ENCODE results near the gene AURKB. TPM values are rescaled to one million over a fixed set of nuclear protein-coding genes. Genes with fewer than 3 reads are reported as not detected.
"Not testable (repeated sequence)": the region's sequence is repeated elsewhere in the genome, so short reads cannot be mapped to it uniquely, and the experiment has no call there.

Gene AURKB
- total RNA-seq: 100 to 1,000 TPM; 188 to 224 TPM

DNA sequence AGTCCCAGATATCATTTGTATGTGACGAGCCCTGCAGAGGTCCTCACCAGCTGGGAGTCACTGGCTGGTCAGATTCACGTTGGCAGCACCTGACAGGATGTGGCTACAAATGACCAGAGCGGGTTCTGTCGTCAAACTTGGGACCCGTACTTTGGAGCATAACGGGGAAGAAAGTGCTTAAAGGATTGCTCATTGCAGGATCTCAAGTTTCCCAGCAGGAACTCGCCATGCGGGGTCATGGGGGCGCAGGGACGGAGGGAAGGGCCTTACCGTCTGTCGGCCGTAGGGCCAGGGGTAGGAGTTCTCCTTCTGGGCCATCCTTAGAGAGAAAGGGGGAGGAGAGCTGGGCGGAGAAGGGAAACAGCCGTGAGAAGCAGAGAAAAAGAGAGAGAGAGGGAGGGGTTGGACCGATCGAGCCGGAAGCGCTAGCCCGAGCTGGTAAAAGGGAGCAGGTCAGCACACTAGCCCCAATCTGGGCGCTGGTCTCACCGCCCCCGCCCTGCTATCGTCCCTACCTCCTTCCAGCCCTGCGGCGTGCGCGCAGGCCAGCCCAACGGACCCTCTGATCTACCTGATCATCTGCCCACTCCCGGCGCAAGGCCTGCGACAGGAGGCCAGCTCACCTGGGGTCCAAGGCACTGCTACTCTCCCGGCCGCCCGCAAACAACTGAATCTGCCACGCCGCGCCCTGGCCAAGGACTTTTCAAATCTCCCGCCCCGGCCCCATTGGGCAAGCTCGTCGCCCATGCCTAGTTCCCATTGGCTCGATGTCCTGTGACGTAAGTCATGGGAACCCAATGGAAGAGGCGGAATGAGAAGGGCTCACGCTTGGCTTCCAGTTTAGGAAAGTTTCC, at the start of gene AURKB:
AURKB (minus strand) TSS at position 669 of the 854 bp plus-strand sequence; CDS start at position 318, 351 bp downstream.
- peak; percentile 97 for DNase-seq
- CTCF ChIA-PET: interaction anchor here (0.6 to 1.8 kb wide), 21 partner anchors 8 to 174 kb away, joined by 3 to 8 read pairs (median 3); no protein-coding TSS in a partner anchor
- Mint-ChIP-seq H3K36me3 (ENCODE audit: low read depth) (peaks cover 40% of the 10 kb centered on the region), H3K4me1 (peaks cover 45% of the 10 kb centered on the region), H3K27ac (peak within 1 kb of the TSS; percentile 99), H3K4me3 (peak within 1 kb of the TSS; percentile 89), H3K9me3 (no peaks in the 10 kb centered on the region), H3K27me3 (no peaks in the 10 kb centered on the region)
- POLR2A ChIA-PET: interaction anchor here (0.6 to 1.7 kb wide), 6 partner anchors 11 to 90 kb away, joined by 3 to 11 read pairs (median 4); no protein-coding TSS in a partner anchor

DNA sequence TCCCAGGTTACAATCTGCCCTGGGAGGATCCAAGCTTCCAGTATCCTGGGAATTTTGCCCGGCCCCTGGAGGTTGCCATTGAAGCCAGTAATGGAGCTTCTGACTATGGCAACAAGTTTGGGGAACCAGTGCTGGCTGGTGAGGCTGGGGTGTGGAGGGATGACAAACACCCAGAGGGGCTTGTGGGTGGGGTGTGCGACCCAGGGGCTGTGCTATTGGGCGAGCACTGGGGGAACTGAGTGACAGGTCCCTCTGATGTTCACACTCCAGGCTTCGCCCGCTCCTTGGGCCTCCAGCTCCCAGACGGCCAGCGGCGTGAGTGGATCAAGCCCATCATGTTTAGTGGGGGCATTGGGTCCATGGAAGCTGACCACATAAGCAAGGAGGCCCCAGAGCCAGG, 47.4 kb upstream of the AURKB start:
- ChIA-PET POLR2A (no interaction called here), CTCF (interaction anchor here (1.3 kb wide), 1 partner anchor 9 kb away, joined by 4 read pairs; the partner anchor contains the start of gene PFAS)
- peaks cover 24% of the 10 kb centered on the region for H3K36me3 Mint-ChIP-seq (ENCODE audit: low read depth)

DNA sequence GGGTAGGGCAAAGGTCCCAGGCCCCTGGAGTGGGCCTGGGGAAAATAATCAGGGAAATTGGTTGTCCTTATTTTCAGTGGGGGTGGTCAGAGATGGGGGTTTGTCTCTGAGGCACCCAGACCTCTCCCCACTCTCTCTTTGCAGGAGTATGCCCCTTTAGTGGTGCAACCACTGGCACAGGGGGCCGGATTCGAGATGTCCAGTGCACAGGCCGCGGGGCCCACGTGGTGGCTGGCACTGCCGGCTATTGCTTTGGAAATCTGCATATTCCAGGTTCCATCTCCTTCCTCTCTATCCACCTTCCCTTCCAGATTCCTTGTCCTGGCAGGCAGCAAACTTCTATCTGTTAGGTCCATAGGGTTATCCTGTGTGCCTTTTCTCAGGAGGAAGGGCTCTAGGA, 46.3 kb upstream of the AURKB start:
- Mint-ChIP-seq H3K4me3 (no peak overlapping the region), H3K9me3 (no peaks in the 10 kb centered on the region), H3K27me3 (no peaks in the 10 kb centered on the region), H3K4me1 (no peaks in the 10 kb centered on the region), H3K36me3 (ENCODE audit: low read depth) (peaks cover 18% of the 10 kb centered on the region), H3K27ac (no peak overlapping the region)
- CTCF ChIA-PET: interaction anchor here (0.6 to 0.9 kb wide), 2 partner anchors 70 to 86 kb away, joined by 3 read pairs; no protein-coding TSS in a partner anchor
- POLR2A ChIA-PET: no interaction called here
- DNase-seq: no peak

More for the DNA sequence above, 47.4 kb upstream of the AURKB start:
- Mint-ChIP-seq H3K9me3 (no peaks in the 10 kb centered on the region), H3K4me1 (no peaks in the 10 kb centered on the region), H3K4me3 (no peak overlapping the region), H3K27me3 (no peaks in the 10 kb centered on the region), H3K27ac (no peak overlapping the region)
- no peak for DNase-seq

DNA sequence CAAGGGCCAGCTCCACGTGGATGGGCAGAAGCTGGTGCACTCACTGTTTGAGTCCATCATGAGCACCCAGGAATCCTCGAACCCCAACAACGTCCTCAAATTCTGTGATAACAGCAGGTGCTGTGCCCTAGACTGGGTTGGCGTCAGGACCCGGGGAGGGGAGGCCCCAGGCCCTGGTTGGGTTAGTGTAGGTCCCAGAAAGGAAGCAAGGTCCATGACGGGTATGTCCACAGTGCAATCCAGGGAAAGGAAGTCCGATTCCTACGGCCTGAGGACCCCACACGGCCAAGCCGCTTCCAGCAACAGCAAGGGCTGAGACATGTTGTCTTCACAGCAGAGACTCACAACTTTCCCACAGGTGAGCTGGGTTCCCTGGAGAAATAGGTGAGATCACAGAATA, 45.9 kb upstream of the AURKB start:
- Mint-ChIP-seq H3K9me3 (no peaks in the 10 kb centered on the region), H3K27ac (peak overlapping the region; percentile 13), H3K27me3 (no peaks in the 10 kb centered on the region), H3K4me1 (no peaks in the 10 kb centered on the region), H3K36me3 (ENCODE audit: low read depth) (peaks cover 18% of the 10 kb centered on the region), H3K4me3 (no peak overlapping the region)
- ChIA-PET CTCF (interaction anchor here (0.6 kb wide), 1 partner anchor 86 kb away, joined by 3 read pairs; no protein-coding TSS in a partner anchor), POLR2A (interaction anchor here (0.6 kb wide), 1 partner anchor 22 kb away, joined by 3 read pairs; no protein-coding TSS in a partner anchor)
- DNase-seq: no peak

DNA sequence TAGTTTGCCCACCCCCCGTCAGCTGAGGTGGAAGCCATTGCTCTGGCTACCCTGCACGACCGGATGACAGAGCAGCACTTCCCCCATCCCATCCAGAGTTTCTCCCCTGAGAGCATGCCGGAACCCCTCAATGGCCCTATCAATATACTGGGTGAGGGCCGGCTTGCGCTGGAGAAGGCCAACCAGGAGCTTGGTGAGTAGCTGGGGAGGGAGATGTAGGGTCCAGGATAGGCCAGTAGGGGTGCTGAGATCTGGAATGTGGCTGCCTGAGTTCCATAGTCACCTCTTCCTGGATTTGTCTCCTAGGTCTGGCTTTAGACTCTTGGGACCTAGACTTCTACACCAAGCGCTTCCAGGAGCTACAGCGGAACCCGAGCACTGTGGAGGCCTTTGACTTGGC, 45.1 kb upstream of the AURKB start:
- DNase-seq: no peak
- peaks cover 3% of the 10 kb centered on the region for H3K4me1 Mint-ChIP-seq
- H3K9me3 Mint-ChIP-seq: no peaks in the 10 kb centered on the region
- no peak overlapping the region for H3K27ac Mint-ChIP-seq
- ChIA-PET CTCF (no interaction called here), POLR2A (interaction anchor here (0.6 kb wide), 1 partner anchor 22 kb away, joined by 3 read pairs; no protein-coding TSS in a partner anchor)
- peaks cover 14% of the 10 kb centered on the region for H3K36me3 Mint-ChIP-seq (ENCODE audit: low read depth)
- no peak overlapping the region for H3K4me3 Mint-ChIP-seq
- no peaks in the 10 kb centered on the region for H3K27me3 Mint-ChIP-seq

DNA sequence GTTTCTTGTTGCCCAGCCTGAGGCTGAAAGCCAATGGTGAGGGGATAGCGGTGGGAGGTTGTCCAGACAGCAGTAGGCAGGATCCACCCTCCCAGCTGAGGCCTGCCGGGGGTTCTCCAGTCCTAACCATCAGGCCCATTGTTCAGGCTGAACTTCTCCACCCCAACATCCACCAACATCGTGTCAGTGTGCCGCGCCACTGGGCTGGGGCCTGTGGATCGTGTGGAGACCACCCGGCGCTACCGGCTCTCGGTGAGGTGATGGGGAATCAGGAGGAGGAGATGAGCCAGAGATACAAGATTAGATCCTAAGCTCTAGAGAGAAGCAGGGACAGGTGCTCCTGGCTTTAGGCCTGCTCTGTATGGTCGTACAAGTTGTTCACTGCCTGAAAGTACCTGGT, 44.5 kb upstream of the AURKB start:
- no peak overlapping the region for H3K27ac Mint-ChIP-seq
- no peaks in the 10 kb centered on the region for H3K9me3 Mint-ChIP-seq
- no peaks in the 10 kb centered on the region for H3K27me3 Mint-ChIP-seq
- H3K4me1 Mint-ChIP-seq: peaks cover 9% of the 10 kb centered on the region
- POLR2A ChIA-PET: no interaction called here
- H3K36me3 Mint-ChIP-seq (ENCODE audit: low read depth): peaks cover 14% of the 10 kb centered on the region
- no peak overlapping the region for H3K4me3 Mint-ChIP-seq
- no peak for DNase-seq
- CTCF ChIA-PET: interaction anchor here (0.7 kb wide), 1 partner anchor 228 kb away, joined by 4 read pairs; no protein-coding TSS in a partner anchor

DNA sequence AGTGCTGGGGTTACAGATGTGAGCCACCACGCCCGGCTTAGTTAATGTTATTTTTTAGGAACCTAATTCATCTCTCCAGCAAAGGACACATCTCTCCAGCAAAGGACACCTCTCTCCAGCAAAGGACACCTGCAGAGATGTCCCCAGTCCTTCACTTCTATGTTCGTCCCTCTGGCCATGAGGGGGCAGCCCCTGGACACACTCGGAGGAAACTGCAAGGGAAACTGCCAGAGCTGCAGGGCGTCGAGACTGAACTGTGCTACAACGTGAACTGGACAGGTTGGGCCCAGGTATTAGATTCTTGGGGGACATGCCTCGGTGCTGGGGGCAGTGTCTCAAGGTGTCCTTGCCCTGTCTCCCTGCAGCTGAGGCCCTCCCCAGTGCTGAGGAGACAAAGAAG, 43.4 kb upstream of the AURKB start:
- DNase-seq: no peak
- no peak overlapping the region for H3K4me3 Mint-ChIP-seq
- no peaks in the 10 kb centered on the region for H3K9me3 Mint-ChIP-seq
- POLR2A ChIA-PET: no interaction called here
- H3K4me1 Mint-ChIP-seq: peaks cover 16% of the 10 kb centered on the region
- no peak overlapping the region for H3K27ac Mint-ChIP-seq
- CTCF ChIA-PET: no interaction called here
- H3K27me3 Mint-ChIP-seq: no peaks in the 10 kb centered on the region
- H3K36me3 Mint-ChIP-seq (ENCODE audit: low read depth): peaks cover 14% of the 10 kb centered on the region

DNA sequence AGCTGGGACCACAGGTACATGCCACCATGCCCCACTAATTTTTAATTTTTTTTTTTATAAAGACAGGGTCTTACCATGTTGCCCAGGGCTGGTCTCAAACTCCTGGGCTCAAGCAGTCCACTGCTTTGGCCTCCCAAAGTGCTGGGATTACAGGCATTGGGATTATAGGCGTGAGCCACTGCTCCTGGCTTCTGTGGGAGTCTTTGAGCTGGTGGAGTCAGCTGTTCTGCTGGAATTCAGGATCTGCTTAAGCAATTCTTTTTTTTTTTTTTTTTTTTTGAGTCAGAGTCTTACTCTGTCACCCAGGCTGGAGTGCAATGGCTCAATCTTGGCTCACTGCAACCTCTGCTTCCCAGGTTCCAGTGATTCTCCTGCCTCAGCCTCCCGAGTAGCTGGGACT, 41.0 kb upstream of the AURKB start:
- ChIA-PET POLR2A (interaction anchor here (0.6 kb wide), 1 partner anchor 37 kb away, joined by 5 read pairs; the partner anchor contains the start of gene RANGRF), CTCF (interaction anchor here (0.6 to 1.6 kb wide), 4 partner anchors 9 to 57 kb away, joined by 3 to 5 read pairs (median 4); no protein-coding TSS in a partner anchor)
- not testable (repeated sequence) for H3K9me3 Mint-ChIP-seq, H3K27me3 Mint-ChIP-seq, H3K27ac Mint-ChIP-seq, H3K4me3 Mint-ChIP-seq, DNase-seq
- H3K36me3 Mint-ChIP-seq (ENCODE audit: low read depth): peaks cover 14% of the 10 kb centered on the region
- peaks cover 20% of the 10 kb centered on the region for H3K4me1 Mint-ChIP-seq

DNA sequence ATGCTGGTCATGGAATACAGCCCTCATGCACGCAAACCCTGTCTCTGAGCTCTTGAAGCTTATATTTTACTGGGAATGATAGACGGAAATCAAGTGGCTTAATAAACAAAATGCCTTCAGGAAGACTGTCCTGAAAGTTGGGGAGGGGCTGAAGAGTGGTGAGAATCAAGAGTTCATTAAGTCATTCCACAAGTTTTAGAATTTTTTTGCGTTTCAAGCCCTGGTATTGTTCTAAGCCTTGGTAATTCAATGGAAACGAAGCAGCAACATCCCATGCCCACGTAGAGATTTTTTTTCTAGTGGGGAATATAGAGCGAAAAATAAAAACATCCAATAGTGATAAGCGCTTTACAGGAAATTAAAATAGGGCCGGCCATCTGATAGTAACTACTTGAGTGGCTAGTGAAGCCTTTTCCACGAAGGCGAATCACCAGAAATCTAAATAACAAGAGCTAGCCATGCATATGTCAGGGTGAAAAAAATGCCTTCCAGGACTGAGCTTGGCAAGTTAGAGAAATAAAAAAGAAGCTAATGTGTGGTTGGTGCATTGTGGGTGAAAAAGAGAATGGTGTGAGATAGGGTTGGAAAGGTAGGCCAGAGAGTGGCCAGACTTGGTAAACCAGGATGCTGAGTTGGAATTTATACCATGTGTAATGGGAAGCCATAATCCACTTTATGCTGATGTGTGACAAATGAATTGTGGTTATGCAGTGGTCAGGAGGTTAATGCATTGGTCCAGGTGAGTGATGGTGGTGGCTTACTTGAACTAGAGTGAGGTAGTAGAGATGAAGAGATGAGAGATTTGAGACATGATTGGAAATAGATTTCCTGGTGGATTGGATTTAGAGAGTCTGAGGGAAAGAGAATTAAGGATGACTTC, 39.5 kb upstream of the AURKB start:
- Mint-ChIP-seq H3K4me3 (peak overlapping the region; percentile 98), H3K27me3 (no peaks in the 10 kb centered on the region), H3K27ac (peak overlapping the region; percentile 100), H3K9me3 (no peaks in the 10 kb centered on the region), H3K36me3 (ENCODE audit: low read depth) (peaks cover 21% of the 10 kb centered on the region), H3K4me1 (peaks cover 34% of the 10 kb centered on the region)
- ChIA-PET POLR2A (no interaction called here), CTCF (interaction anchor here (0.5 to 1.6 kb wide), 7 partner anchors 8 to 1477 kb away, joined by 3 to 4 read pairs (median 3); no protein-coding TSS in a partner anchor)
- DNase-seq: no peak

DNA sequence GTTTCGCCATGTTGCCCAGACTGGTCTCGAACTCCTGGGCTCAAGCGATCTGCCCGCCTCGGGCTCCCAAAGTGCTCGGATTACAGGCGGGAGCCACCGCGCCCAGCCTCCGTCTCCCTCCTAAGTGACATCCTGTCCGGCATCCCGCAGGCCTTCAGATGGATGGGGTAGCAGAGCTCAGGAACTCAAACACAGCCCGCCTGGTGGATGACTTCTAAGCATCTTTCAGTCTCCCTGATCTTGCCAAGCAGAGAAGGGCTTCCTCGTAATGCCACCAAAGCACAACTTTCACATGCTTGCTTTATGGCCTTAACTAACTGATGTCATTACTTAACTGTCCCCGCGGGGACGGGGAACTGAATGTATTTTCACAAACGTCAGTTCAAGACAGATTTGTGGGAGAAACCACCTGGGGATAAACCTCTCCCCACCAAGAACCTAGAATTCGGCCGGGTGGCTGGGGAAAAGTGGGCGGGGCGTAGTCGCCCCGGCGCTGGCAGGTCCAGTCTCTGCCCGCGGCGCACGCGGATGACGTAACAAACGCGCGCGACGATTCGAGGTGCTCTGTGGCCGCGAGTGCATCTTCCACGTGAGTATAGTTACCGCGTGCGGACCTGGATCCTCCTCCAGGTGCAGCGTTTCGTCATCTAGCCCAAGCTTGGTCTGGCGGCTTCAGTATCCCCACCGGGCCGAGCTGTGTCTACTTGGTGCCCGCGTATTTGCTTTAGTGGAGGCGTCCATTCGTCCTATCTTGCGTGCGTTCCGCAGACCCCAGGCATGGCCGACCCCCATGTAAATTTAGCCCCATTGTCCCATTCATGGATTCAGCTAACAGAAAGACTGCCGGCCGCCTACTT, 38.6 kb upstream of the AURKB start, which contains the start of gene PFAS:
PFAS (plus strand) TSS at position 539 of the 857 bp plus-strand sequence. CDS start 4,649 bp downstream, outside the sequence.
- DNase-seq: peak; percentile 96
- Mint-ChIP-seq H3K27ac (peak within 1 kb of the TSS; percentile 100), H3K27me3 (no peaks in the 10 kb centered on the region), H3K4me1 (peaks cover 42% of the 10 kb centered on the region), H3K36me3 (ENCODE audit: low read depth) (peaks cover 25% of the 10 kb centered on the region), H3K4me3 (peak within 1 kb of the TSS; percentile 98), H3K9me3 (no peaks in the 10 kb centered on the region)
- ChIA-PET POLR2A (interaction anchor here (0.9 to 1.8 kb wide), 3 partner anchors 21 to 46 kb away, joined by 3 to 7 read pairs (median 3); partner anchors contain the start of gene SLC25A35), CTCF (interaction anchor here (0.5 to 1.8 kb wide), 14 partner anchors 9 to 1478 kb away, joined by 3 to 8 read pairs (median 4); partner anchors contain the start of genes ALOXE3, AURKB and BORCS6)

DNA sequence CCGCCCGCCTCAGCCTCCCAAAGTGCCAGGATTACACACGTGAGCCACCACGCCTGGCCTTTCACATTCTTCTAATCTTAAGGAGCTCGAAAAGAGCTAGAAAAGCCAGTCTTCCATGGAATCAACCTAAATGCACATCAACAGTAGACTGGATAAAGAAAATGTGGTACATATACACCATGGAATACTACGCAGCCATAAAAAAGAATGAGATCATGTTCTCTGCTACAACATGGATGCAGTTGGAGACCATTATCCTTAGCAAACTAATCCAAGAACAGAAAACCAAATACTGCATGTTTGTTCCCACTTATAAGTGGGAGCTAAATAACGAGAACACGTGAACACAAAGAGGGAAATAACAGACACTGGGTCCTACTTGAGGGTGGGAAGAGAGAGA, 34.4 kb upstream of the AURKB start:
- peaks cover 48% of the 10 kb centered on the region for H3K36me3 Mint-ChIP-seq (ENCODE audit: low read depth)
- CTCF ChIA-PET: interaction anchor here (0.6 to 1.9 kb wide), 6 partner anchors 10 to 90 kb away, joined by 4 to 14 read pairs (median 6); no protein-coding TSS in a partner anchor
- H3K4me3 Mint-ChIP-seq: no peak overlapping the region
- POLR2A ChIA-PET: no interaction called here
- H3K4me1 Mint-ChIP-seq: peaks cover 48% of the 10 kb centered on the region
- H3K27ac Mint-ChIP-seq: peak overlapping the region; percentile 100
- no peak for DNase-seq
- H3K27me3 Mint-ChIP-seq: no peaks in the 10 kb centered on the region
- no peaks in the 10 kb centered on the region for H3K9me3 Mint-ChIP-seq

All from activated CD4-positive, alpha-beta T cell treated with anti-CD3 and anti-CD28 coated beads, Interleukin-2, amount 10 ng/mL, durations not matched to agents 7 days and 5 days (primary cell).